ENCODE measurements around the gene SLC10A7.

SLC10A7 gene

GRCh38 chr4:146521541-146522097 is at the start of gene SLC10A7:
TSS of gene SLC10A7 (minus strand) at chr4:146521940. CDS start at chr4:146521717, 223 bp downstream.
- in situ Hi-C loops (cut with MboI; ENCODE audit: low sequenced_read_pairs): no loop called here

- in situ Hi-C loops (cut with MboI; ENCODE audit: low sequenced_read_pairs): no loop called here
Measured at GRCh38 chr4:146567396-146567795, 45.7 kb upstream of the SLC10A7 start.

GRCh38 chr4:146564492-146564891 is 42.8 kb upstream of the SLC10A7 start:
- in situ Hi-C loops (cut with MboI; ENCODE audit: low sequenced_read_pairs): no loop called here

GRCh38 chr4:146550161-146550560 is 28.4 kb upstream of the SLC10A7 start:
- in situ Hi-C loops (cut with MboI; ENCODE audit: low sequenced_read_pairs): no loop called here

- in situ Hi-C loops (cut with MboI; ENCODE audit: low sequenced_read_pairs): no loop called here
Measured at GRCh38 chr4:146548443-146548842, 26.7 kb upstream of the SLC10A7 start.

- in situ Hi-C loops (cut with MboI; ENCODE audit: low sequenced_read_pairs): no loop called here
Measured at GRCh38 chr4:146545102-146545501, 23.4 kb upstream of the SLC10A7 start.

GRCh38 chr4:146534178-146534577 is 12.4 kb upstream of the SLC10A7 start:
- in situ Hi-C loops (cut with MboI; ENCODE audit: low sequenced_read_pairs): no loop called here

GRCh38 chr4:146525754-146526153 is 4.0 kb upstream of the SLC10A7 start:
- in situ Hi-C loops (cut with MboI; ENCODE audit: low sequenced_read_pairs): no loop called here

GRCh38 chr4:146524663-146525062 is 2.9 kb upstream of the SLC10A7 start:
- in situ Hi-C loops (cut with MboI; ENCODE audit: low sequenced_read_pairs): no loop called here

- in situ Hi-C loops (cut with MboI; ENCODE audit: low sequenced_read_pairs): no loop called here
Measured at GRCh38 chr4:146522869-146523205, 1.1 kb upstream of the SLC10A7 start.

- in situ Hi-C loops (cut with MboI; ENCODE audit: low sequenced_read_pairs): no loop called here
Measured at GRCh38 chr4:146522098-146522868, 543 bp upstream of the SLC10A7 start.

- in situ Hi-C loops (cut with MboI; ENCODE audit: low sequenced_read_pairs): no loop called here
Measured at GRCh38 chr4:146520896-146521540, 722 bp downstream of the SLC10A7 start.

GRCh38 chr4:146514651-146515357 is 6.9 kb downstream of the SLC10A7 start:
- in situ Hi-C loops (cut with MboI; ENCODE audit: low sequenced_read_pairs): no loop called here

GRCh38 chr4:146513548-146513947 is 8.2 kb downstream of the SLC10A7 start:
- in situ Hi-C loops (cut with MboI; ENCODE audit: low sequenced_read_pairs): no loop called here

GRCh38 chr4:146511381-146511780 is 10.4 kb downstream of the SLC10A7 start:
- in situ Hi-C loops (cut with MboI; ENCODE audit: low sequenced_read_pairs): no loop called here

- in situ Hi-C loops (cut with MboI; ENCODE audit: low sequenced_read_pairs): no loop called here
Measured at GRCh38 chr4:146510942-146511341, 10.8 kb downstream of the SLC10A7 start.

GRCh38 chr4:146508229-146508939 is 13.4 kb downstream of the SLC10A7 start:
- in situ Hi-C loops (cut with MboI; ENCODE audit: low sequenced_read_pairs): no loop called here

GRCh38 chr4:146507632-146508031 is 14.1 kb downstream of the SLC10A7 start:
- in situ Hi-C loops (cut with MboI; ENCODE audit: low sequenced_read_pairs): no loop called here

GRCh38 chr4:146506272-146506671 is 15.5 kb downstream of the SLC10A7 start:
- in situ Hi-C loops (cut with MboI; ENCODE audit: low sequenced_read_pairs): no loop called here

- in situ Hi-C loops (cut with MboI; ENCODE audit: low sequenced_read_pairs): no loop called here
Measured at GRCh38 chr4:146500216-146500615, 21.5 kb downstream of the SLC10A7 start.

- in situ Hi-C loops (cut with MboI; ENCODE audit: low sequenced_read_pairs): no loop called here
Measured at GRCh38 chr4:146498291-146498690, 23.4 kb downstream of the SLC10A7 start.

Measured in HL-60/S4 treated with retinoic acid at 250 ng/mL for 4 days and 3 days (cell line).